Suprapubic skin (tissue), 4 donors: ENCODE data around the gene TES. TPM values are rescaled to one million over a fixed set of nuclear protein-coding genes. Genes with fewer than 3 reads are reported as not detected.

Source experiments
- DNase-seq, 2 donors: peaks; one replicate each; pipeline ENCODE4 v3.0.0-alpha.2; 2019; ENCODE audit warnings: low spot score in 2 of 2
- H3K27ac ChIP-seq: fragments of 200-600 bp; sonication (generic); one replicate; pipeline ENCODE4 v1.5.1; 2019
- H3K27me3 ChIP-seq: fragments of 200-600 bp; sonication (generic); one replicate; pipeline ENCODE4 v1.5.1; 2019
- H3K36me3 ChIP-seq: fragments of 200-600 bp; sonication (generic); one replicate; pipeline ENCODE4 v1.5.1; 2019
- H3K4me1 ChIP-seq: fragments of 200-600 bp; sonication (generic); one replicate; pipeline ENCODE4 v1.5.1; 2019
- H3K4me3 ChIP-seq: fragments of 200-600 bp; sonication (generic); one replicate; pipeline ENCODE4 v1.5.1; 2019; ENCODE audit warnings: mild to moderate bottlenecking
- H3K9me3 ChIP-seq: fragments of 200-600 bp; sonication (generic); one replicate; pipeline ENCODE4 v1.5.1; 2019
- CTCF ChIP-seq, 2 donors: fragments of 200-600 bp in 1 of 2; fragments of 450-650 bp in 1 of 2; sonication (generic) in 1 of 2; IDR thresholded peaks; one replicate each; pipeline ENCODE4 v1.5.1; 2016 to 2019; ENCODE audit warnings: antibody characterized with exemption in 2 of 2, mild to moderate bottlenecking in 1 of 2, moderate library complexity in 1 of 2
- EP300 ChIP-seq: sonication (generic); formaldehyde crosslinking; IDR thresholded peaks from one replicate; pipeline ENCODE4 v1.6.1; 2017; ENCODE audit warnings: antibody characterized with exemption
- POLR2A ChIP-seq, 2 donors: fragments of 450-650 bp; IDR thresholded peaks; one replicate each; pipeline ENCODE4 v1.6.1; 2017; ENCODE audit warnings: antibody characterized with exemption in 2 of 2, mild to moderate bottlenecking in 2 of 2, moderate library complexity in 2 of 2
- POLR2AphosphoS5 ChIP-seq, 3 donors: sonication (generic); formaldehyde crosslinking; IDR thresholded peaks; one replicate each; pipeline ENCODE4 v1.6.1; 2017; ENCODE audit warnings: antibody characterized with exemption in 3 of 3
- WGBS: methylation state at CpG from one replicate; pipeline ENCODE4 v1.1.5; 2018; 5-methylcytosine and 5-hydroxymethylcytosine counted together
- total RNA-seq, 4 donors: library from RNA; depleted of rRNA; stranded (reverse); fragments of >200 nt; gene quantifications; one replicate each; pipeline ENCODE4 v1.1.0, GENCODE V29; 2016

Gene TES
- total RNA-seq, 4 donors from 2014 or later = 44.3 to 66.0 (median 57.5) TPM

- Histone ChIP-seq H3K27me3 (no peaks in the 10 kb centered on the region), H3K4me1 (peaks cover 22% of the 10 kb centered on the region), H3K4me3 (no peak overlapping the region), H3K36me3 (no peaks in the 10 kb centered on the region), H3K27ac (no peak overlapping the region), H3K9me3 (no peaks in the 10 kb centered on the region)
- WGBS = 29% methylated on average over 4 of the region's 4 CpGs
- TF ChIP-seq POLR2A (IDR thresholded peaks at IDR 0.05) (no peak), CTCF (IDR thresholded peaks at IDR 0.05) (no peak), EP300 (no peak), POLR2AphosphoS5 (IDR thresholded peaks at IDR 0.05) (no peak)
- no peak for DNase-seq
These were observed 63.1 kb downstream of the TES start for GRCh38 chr7:116273283-116273917.

GRCh38 chr7:116273918-116274301 is 63.6 kb downstream of the TES start:
- WGBS = 97% methylated on average over 1 of the region's 1 CpG
- H3K27me3 ChIP-seq = no peaks in the 10 kb centered on the region
- no peaks in the 10 kb centered on the region for H3K9me3 ChIP-seq
- DNase-seq = no peak
- TF ChIP-seq POLR2A (IDR thresholded peaks at IDR 0.05) (no peak), EP300 (no peak), CTCF (IDR thresholded peaks at IDR 0.05) (no peak), POLR2AphosphoS5 (IDR thresholded peaks at IDR 0.05) (no peak)
- no peak overlapping the region for H3K4me3 ChIP-seq
- H3K36me3 ChIP-seq = no peaks in the 10 kb centered on the region
- no peak overlapping the region for H3K27ac ChIP-seq
- peaks cover 22% of the 10 kb centered on the region for H3K4me1 ChIP-seq

DNA sequence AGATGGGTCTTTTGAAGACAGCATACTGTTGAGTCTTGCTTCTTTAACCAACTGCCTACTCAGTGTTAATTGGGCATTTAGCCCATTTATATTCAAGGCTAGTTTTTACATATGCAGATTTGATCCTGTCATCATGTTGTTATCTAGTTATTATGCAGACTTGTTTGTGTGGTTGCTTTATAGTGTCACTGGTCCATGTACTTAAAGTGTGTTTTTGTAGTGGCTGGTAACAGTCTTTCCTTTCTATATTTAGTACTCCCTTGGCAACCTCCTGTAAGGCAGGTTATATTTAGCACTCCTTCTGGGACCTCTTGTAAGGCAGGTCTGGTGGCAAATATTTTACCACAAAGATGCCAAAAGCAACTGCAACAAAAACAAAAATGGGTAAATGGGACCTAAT is 66.7 kb downstream of the TES start:
- no peak for DNase-seq
- Histone ChIP-seq H3K9me3 (no peaks in the 10 kb centered on the region), H3K27ac (no peak overlapping the region), H3K27me3 (no peaks in the 10 kb centered on the region), H3K4me1 (peaks cover 6% of the 10 kb centered on the region), H3K4me3 (no peak overlapping the region), H3K36me3 (no peaks in the 10 kb centered on the region)
- TF ChIP-seq EP300 (no peak), POLR2A (IDR thresholded peaks at IDR 0.05) (no peak), CTCF (IDR thresholded peaks at IDR 0.05) (no peak)

DNA sequence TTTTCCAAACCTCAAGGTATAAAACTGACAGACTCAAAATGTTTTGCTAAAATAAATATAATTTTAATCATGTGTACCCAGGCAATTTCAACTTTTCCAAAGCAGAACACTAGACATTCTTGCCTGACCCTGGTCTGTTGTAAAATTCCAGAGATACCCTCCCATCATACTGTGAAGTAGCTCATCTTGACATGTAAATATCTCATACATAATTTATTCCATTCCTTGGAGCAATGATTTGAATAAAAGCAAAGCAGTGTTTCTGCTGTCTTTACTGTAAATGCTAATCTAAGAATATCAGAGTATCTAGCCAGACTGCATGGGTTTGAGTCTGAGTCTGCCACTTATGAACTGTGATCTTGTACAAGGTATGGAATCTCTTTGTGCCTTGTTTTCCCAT is 68.9 kb downstream of the TES start:
- no peaks in the 10 kb centered on the region for H3K36me3 ChIP-seq
- H3K9me3 ChIP-seq = no peaks in the 10 kb centered on the region
- H3K4me3 ChIP-seq = no peak overlapping the region
- no peak overlapping the region for H3K27ac ChIP-seq
- no peaks in the 10 kb centered on the region for H3K27me3 ChIP-seq
- TF ChIP-seq EP300 = no peak
- no peak for TF ChIP-seq POLR2A (IDR thresholded peaks at IDR 0.05)
- DNase-seq = no peak
- no peaks in the 10 kb centered on the region for H3K4me1 ChIP-seq

DNA sequence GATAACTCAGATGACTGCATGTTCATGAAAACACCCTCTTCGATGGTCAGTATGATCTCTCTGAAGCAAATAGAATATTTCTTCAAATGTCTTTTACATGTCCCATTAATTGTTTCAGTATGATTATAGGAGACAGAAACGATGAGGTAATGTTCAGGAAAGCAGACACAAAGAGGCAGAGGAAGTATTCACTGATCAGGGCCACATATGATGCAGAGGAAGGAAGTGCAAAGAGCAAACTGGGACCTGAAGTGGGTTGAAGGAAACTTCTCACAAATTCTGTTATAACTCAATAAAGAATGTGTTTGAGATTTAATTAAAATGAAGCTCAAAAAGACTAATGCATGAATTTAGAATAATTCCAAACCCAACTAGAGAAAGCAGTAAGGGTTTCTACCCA is 70.5 kb downstream of the TES start:
- WGBS = 72% methylated on average over 2 of the region's 2 CpGs
- no peak overlapping the region for H3K27ac ChIP-seq

More for the DNA sequence above, 70.5 kb downstream of the TES start:
- Histone ChIP-seq H3K36me3 (no peaks in the 10 kb centered on the region), H3K4me1 (no peaks in the 10 kb centered on the region), H3K4me3 (no peak overlapping the region), H3K9me3 (no peaks in the 10 kb centered on the region), H3K27me3 (no peaks in the 10 kb centered on the region)
- DNase-seq = no peak
- TF ChIP-seq POLR2AphosphoS5 (IDR thresholded peaks at IDR 0.05) (no peak), CTCF (IDR thresholded peaks at IDR 0.05) (no peak), EP300 (no peak), POLR2A (IDR thresholded peaks at IDR 0.05) (no peak)
